Stimulated activated CD4-positive, alpha-beta T cell treated with anti-CD3 and anti-CD28 coated beads, TNF-alpha, amount 100 ng/mL, for 24 hours (primary cell): ENCODE data around the gene LDLR.
A peak's percentile ranks its signal among the peaks of the same experiment; 100 is the strongest.

Experiments
- DNase-seq, 3 experiments: peaks; one replicate each; pipeline ENCODE4 v3.0.0-alpha.2; 2020; ENCODE audit warnings: low read depth in 3 of 3

LDLR gene

GRCh38 chr19:11089254-11090013 is at the start of gene LDLR:
Gene LDLR, plus strand, starts transcription at chr19:11089463. Its CDS starts 86 bp downstream, at chr19:11089549.
- DNase-seq: peak; percentile 48 to 76 (median 68)

- DNase-seq: no peak
Observed at GRCh38 chr19:11041194-11041593, 48.1 kb upstream of the LDLR start.

GRCh38 chr19:11041966-11042627 is 47.2 kb upstream of the LDLR start:
- no peak for DNase-seq

DNA sequence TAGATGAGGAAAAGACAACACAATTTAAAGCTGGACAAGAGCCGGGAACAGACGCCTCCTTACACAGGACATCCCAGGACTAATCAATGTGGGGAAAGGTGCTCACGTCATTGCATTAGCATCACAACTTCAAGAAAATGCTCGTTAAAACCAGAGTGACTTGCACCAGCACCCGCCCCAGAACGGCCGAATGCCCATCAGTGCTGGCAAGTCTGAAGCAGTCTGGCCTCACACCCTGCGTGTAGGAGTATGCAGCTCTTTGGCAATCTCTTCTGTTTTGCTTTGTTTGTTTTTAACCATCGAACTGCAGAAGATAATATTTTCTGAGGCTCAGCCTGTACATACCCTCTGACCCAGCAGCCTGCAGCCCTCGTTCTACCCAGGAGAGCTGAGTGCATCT is 44.8 kb upstream of the LDLR start:
- no peak for DNase-seq

DNA sequence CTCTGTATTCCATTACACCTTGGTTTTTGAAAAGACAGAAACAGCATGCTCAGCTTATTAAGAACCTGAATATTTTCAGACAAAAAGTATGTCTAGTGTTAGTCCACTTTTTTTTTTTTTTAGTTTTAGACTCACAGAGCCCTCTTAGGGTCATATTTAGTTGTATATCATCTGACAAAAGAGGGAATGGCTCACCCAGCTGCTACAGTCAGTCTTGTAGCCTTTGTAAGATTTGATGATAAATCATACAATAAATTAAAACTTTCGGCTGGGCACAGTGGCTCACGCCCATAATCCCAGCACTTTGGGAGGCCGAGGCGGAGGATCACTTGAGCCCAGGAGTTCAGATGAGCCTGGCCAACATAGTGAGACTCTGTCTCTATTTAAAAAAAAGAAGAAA is 43.7 kb upstream of the LDLR start:
- DNase-seq: no peak

DNA sequence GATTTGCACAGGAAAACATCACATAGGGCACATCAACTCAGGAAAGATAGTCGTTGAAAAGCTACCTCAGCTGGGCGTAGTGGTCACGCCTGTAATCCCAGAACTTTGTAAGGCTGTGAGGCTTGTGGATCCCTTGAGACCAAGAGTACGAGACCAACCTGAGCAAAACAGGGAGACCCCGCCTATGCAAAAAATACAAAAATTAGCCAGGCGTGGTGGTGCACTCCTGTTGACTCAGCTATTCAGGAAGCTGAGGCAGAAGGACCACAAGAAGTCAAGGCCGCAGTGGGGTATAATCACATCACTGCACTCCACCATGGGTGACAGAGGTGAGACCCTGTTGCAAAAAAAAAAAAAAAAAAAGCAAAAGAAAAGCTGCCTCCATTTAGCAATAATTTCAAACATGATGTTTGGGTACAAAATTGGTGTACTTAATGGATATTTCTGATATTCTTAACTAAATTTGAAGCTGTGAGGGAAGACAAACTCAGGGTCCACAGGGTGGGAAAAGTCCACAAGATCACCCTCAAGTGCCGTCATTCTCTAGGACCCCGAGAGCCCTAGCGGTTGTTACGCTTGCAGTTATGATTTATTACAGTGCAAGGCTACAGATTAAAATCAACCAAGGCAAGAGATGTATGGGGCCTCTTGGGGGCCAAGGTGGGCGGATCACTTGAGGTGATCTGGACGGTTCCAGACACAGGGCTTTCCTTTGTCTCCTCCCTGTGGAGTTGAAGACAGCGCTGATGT is 42.5 kb upstream of the LDLR start:
- no peak for DNase-seq

DNA sequence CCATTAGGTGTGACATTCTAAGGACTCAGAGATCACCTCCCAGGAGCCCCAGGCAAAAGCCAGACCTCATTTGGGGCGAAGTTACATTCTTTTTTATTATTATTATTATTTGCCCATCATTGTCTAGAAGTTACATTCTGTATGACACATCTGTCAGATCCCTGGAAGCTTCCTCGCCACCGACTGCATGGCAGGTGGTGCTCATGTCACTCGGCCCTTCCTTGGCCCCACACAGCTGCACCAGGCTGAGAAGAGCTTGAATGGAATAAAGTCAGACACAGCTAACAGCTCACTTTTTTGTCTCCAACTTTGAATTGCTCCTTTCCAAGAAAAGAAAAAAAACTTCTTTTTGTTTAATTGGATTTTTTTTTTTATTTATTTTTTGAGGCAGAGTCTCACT is 41.4 kb upstream of the LDLR start:
- no peak for DNase-seq

DNA sequence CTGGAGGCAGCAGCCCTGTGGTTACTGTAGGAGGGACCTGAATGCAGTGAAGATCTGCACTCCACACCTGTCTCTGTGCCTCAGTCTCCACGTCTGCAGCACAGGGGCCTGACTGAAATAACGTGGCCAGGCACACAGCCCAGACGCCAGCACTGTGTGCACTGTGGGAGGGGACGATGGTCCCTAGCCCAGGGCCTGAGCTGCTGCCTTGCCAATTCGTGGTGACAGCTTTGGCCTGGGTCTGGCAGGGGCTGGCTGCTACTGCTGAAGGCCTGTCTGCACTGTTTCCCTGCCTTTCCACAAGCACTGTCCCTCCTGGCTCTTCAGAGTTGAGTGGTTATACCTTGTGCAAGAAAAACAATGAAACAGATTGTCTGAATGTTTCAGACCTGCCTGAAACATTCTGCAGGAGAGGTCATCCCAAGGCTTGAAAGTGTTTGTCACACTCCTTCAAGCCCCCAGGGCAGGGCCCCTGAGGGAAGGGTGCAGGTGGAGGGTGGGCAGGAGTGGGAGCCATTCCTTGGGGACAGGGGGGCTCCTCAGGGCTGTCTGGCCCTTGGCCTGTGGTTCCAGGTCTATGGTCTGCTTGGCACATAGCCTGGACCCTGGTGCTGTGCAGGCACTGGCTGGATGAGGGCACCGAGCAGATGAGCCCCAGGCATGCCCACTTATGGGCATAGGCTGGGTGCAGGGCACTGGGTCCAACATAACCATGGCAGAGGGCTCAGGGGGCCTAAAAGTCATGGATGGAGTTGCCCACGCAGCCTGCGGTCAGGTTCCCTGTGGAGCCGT is 38.7 kb upstream of the LDLR start:
- no peak for DNase-seq

- DNase-seq: no peak
Observed at GRCh38 chr19:11053817-11054195, 35.5 kb upstream of the LDLR start.

DNA sequence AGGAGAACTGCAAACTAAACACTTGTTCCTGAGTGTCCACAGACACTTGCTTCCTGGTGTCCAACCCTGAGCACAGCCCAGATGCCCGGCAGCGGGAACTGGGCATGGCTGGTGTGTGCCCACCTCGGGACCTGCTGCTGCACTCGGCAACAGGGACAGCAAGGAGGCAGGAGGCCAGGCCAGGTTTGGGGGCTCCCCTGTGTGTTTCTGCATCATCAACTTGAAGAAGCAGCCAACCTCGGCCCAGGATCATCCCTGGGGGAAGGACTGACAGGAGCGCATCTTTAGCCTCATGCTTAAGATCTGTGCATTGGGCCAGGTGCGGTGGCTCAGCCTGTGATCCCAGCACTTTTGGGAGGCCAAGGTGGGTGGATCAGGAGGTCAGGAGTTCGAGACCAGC is 35.1 kb upstream of the LDLR start:
- DNase-seq: no peak

DNA sequence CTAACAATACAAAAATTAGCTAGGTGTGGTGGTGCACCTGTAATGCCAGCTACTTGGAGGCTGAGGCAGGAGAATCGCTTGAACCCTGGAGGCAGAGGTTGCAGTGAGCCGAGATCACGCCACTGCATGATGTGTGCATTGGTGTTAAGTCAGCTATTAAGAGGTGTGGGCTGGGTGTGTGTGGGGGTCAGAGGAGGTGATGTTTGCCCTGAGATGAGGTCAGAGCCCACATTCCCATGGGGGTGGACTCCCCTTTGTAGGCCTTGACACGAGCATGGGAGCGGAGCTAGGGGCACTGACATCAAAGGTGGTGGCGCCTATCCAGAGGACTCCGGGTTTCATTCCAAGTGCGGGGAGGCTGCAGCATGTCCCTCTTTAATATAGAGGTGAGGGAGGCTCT is 34.6 kb upstream of the LDLR start:
- no peak for DNase-seq

- DNase-seq: no peak
Observed at GRCh38 chr19:11058246-11059030, 30.8 kb upstream of the LDLR start.

DNA sequence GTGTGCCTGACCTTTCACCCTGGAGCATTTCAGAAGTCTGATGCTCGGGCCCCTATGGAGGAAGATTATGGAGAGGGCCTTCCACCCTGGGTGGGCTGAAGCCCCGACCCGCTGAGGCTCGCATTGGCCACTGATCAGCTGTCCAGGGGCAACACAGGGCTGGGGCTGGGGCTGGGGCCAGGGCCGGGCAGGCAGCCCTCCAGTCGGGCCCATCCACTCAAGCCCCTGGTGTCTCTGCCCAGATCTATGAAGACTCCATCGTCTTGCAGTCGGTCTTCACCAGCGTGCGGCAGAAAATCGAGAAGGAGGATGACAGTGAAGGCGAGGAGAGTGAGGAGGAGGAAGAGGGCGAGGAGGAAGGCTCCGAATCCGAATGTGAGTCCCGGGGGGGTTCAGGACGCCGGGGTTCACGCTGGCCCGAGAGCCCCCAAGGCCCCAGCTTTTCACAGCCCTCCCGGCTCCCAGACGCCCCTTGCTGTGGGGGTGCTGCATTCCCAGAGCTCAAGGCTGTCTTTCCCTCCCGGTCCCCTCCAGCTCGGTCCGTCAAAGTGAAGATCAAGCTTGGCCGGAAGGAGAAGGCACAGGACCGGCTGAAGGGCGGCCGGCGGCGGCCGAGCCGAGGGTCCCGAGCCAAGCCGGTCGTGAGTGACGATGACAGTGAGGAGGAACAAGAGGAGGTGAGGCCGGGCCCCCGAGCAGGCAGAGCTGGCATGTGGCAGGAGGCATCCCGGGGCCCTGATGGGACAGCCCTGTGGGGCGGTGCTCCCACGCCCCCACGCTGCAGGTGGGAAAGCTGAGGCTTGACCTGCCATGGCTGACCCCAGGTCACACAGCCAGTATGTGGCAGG is 29.5 kb upstream of the LDLR start:
- DNase-seq: no peak

DNA sequence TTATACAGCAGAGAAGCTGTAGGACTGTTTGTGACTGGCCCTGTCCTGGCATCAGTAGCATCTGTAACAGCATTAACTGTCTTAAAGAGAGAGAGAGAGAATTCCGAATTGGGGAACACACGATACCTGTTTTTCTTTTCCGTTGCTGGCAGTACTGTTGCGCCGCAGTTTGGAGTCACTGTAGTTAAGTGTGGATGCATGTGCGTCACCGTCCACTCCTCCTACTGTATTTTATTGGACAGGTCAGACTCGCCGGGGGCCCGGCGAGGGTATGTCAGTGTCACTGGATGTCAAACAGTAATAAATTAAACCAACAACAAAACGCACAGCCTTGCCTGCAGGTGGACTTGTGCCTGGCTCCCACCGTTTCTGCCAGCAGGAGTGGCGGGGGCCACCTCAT is 27.3 kb upstream of the LDLR start:
- no peak for DNase-seq

- DNase-seq: no peak
Observed at GRCh38 chr19:11063434-11063833, 25.8 kb upstream of the LDLR start.

DNA sequence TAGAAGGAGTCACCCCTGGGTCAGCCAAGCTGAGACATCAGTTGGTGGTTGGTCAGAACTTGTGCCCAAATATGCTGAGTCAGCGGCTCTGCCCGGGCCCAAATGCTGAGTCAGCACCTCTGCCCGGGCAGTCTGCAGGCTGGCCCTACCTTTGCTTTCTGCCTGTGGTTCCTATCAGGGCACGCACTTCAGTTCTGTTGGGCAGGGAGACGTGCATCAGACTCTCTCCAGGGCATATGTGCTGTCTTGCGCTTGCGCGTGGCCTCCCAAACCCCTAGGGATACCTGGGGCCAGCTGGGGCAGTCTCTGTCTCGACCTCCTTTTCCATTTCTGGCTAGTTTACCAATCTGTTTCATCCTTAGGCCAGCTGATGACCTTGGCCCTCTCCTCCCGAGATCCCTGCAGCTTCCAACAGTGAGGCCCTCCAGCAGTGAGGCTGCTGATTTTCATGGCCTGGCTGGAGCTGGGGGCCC is 24.4 kb upstream of the LDLR start:
- no peak for DNase-seq

- DNase-seq: no peak
Observed at GRCh38 chr19:11066326-11066725, 22.9 kb upstream of the LDLR start.

DNA sequence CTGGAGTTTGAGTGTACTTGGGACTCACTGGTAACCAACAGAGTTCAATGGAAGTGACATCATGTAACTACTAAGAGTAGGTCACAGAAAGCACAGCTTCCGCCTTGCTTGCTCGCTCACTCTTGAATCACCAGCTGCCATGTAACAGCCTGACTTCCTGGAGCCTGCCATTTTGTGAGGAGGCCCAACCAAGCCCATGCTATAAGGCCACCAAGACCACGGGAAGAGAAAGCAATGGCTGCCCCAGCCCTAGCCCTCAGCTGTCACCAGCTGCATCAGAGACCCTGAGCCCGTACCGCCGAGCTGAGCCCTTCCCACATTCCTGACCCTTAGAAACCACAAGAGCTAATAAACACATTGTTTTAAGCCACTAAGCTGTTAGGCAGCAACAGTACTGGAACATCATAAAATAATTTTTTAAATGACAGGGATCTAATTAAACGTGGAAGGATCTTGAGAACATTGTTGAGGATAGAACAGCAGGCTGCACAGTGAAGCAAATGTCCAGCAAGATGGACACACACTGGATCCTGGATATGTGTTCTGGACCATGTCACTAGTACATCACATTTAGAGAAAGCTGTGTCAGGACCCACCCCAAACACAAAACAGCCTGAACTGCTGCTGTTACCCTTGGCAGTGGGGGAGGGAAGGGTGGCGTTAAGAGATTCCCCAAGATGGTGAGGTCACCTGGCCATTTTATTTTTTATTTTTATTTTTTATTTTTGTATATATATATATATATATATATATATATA is 21.7 kb upstream of the LDLR start:
- DNase-seq: no peak

DNA sequence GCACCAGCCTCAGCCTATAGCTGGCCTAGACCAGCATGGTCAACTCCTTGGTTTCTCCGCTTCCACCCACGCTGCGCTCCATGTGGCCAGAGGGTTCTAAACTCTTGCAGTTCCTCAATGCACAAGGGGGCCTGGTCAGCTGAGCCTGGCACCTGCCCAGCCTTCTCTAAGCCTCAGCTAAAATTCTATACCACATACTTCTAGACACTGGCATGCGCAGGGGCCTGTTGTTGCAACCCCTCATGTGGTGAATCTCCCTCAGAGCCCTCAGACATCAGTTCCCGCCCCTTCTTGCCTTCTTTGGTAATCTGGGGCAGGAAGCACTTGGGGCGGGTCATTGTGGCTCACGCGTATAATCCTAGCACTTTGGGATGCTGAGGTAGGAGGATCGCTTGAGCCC is 19.7 kb upstream of the LDLR start:
- DNase-seq: no peak
